RWPE1 (cell line): ENCODE measurements around the gene ZDHHC19.

ENCODE experiments used
- CTCF ChIA-PET: fragments of 350-600 bp; sonication (Branson Sonifier 250); formaldehyde crosslinking; extraction: SDS; loops from one replicate; lab custom pipeline; 2021; lab: Yijun Ruan, JAX
- POLR2A ChIA-PET: fragments of 400-600 bp; formaldehyde crosslinking; extraction: SDS; loops from one replicate; lab custom pipeline; 2020; ENCODE audit warnings: antibody characterized with exemption; ENCODE audit not compliant: low non-redundant PET; lab: Yijun Ruan, JAX
- DNase-seq: peaks from one replicate; pipeline ENCODE4 v3.0.0; 2012; ENCODE audit warnings: low spot score
- H3K27ac ChIP-seq: fragments of 450-650 bp; 2 replicates; pipeline ENCODE4 v1.5.1; 2017
- CTCF ChIP-seq: fragments of 450-650 bp; conservative IDR thresholded peaks from 2 replicates; pipeline ENCODE4 v1.5.1; 2017; ENCODE audit warnings: low read depth, mild to moderate bottlenecking

ZDHHC19 gene

DNA sequence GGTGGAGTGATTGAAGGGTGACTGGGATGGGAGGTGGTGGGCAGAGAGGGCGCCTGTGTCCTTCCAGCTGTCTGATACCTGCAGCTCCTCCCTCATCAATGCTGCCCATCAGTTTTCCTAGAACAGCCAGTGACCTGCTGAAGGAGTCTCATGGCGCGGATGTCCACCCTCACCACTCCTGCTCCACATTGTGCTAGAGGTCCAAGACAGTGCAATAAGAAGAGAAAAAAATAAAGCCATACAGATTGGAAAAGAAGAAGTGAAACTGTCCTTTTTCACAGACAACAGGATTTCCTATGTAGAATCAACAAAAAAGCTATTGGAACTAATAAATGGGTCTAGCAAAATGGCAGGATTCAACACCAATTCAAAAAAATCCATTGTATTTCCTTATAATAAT lies 7.4 kb downstream of the ZDHHC19 start:
- no peak for DNase-seq
- ChIA-PET CTCF (interaction anchor here (0.6 to 0.7 kb wide), 2 partner anchors 17 to 155 kb away, joined by 3 to 4 read pairs; no protein-coding TSS in a partner anchor), POLR2A (no interaction called here)
- H3K27ac ChIP-seq = no peak overlapping the region
- TF ChIP-seq CTCF = no peak

DNA sequence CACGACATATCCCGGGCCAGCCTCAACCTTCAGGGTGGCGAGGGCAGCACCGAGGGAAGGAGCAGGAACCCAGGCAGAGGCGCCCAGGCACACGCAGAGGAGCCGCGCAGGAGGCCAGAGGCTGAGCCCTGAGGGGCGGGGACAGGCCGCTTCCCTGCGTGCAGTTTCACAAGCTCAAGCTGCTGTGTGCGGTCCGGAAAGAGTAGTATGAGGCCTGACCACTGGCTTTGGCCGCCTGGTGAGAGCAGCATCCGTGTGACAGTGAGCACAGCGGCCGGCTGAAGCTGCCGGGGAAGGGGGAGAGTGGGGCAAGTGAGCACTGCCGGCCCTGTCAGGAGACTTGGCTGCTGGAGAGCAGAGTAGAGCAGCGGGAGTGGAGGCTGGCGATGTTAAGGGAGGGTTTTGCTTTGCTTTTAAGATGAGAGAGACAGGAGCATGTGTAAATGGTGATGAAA lies 8.7 kb downstream of the ZDHHC19 start:
- POLR2A ChIA-PET = no interaction called here
- DNase-seq = no peak
- CTCF ChIA-PET = no interaction called here
- no peak overlapping the region for H3K27ac ChIP-seq
- TF ChIP-seq CTCF = no peak

DNA sequence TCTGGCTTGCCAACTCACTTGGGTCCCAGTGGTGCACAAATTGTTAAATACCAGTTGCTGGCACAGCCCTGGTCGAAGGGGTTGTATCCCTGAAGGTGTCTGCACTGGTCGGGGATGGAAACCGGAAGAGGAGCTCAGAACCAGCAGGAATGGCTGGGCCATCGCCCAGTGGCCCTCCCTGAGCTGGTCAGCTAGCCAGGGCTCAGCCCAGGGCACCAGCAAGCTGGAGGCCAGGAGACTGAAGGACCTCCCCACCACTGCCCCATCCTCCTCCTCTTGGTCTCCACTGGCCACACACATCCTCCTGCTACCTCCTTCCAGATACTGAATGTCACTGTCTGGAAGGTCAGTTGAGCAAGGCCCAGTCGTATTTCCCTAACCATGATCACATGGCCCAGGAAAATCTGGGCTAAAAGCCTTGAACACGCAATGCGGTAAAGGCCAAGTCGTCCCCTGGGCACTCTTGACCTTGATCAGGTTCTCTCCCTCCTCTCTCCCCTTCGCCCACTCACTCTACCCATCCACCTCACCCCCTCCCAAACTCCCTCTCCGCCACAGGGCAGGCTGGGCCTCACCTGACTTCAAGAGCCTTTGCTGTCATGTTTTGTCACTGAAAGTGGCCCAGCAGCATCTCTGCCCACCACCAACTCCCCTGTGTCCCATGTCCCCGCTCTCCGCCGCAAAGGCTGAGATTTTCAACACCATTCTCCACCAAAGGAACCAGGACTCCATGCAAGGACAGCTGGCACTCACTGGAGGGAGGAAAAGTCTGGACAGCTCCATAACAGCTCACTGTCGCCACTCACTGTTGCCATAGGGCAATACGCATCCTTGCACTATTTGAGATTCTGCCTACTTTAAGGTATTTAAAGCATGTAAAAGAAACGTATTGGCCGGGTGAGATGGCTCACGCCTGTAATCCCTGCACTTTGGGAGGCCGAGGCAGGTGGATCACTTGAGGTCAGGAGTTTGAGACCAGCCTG lies 12.1 kb downstream of the ZDHHC19 start:
- no peak for TF ChIP-seq CTCF
- CTCF ChIA-PET = interaction anchor here (0.6 to 4.0 kb wide), 2 partner anchors 126 to 340 kb away, joined by 3 to 16 read pairs; no protein-coding TSS in a partner anchor
- DNase-seq = no peak
- no peak overlapping the region for H3K27ac ChIP-seq
- POLR2A ChIA-PET = interaction anchor here (0.5 kb wide), 1 partner anchor 126 kb away, joined by 4 read pairs; no protein-coding TSS in a partner anchor

DNA sequence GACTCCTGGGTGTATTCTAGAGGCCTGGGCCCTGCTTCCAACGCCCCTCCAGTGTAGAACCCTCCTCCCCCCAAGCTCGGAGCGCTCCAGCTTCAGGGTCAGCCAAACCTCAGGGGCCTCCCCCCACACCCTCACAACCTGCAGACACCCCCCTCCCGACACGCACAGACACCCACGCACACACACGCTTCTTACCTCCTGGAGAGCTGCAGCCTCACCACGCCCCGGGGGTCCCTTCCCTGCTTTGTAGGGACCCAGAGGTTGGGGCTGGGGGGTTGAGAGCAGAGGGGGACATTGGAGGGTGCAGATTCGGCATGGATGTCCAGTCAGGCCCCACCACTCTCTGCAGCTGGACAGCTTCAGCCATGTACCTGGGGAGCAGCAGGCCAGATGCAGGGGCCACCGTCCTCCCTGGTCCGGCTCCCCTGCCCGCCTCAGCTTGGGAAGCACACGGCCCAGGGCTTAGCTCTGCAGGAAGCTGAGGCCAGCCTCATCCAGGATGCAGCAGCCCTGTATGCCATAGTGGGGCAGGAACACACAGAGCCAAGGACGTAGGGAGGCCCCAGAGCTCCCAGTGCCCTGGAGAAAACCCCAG lies 13.0 kb downstream of the ZDHHC19 start:
- no peak for TF ChIP-seq CTCF
- POLR2A ChIA-PET = no interaction called here
- no peak overlapping the region for H3K27ac ChIP-seq
- DNase-seq = no peak
- CTCF ChIA-PET = interaction anchor here (0.6 to 4.0 kb wide), 2 partner anchors 125 to 339 kb away, joined by 3 to 16 read pairs; no protein-coding TSS in a partner anchor

GRCh38 chr3:196197524-196197923 lies 13.7 kb downstream of the ZDHHC19 start:
- H3K27ac ChIP-seq = no peak overlapping the region
- no peak for TF ChIP-seq CTCF
- ChIA-PET POLR2A (no interaction called here), CTCF (interaction anchor here (0.7 to 4.0 kb wide), 3 partner anchors 9 to 386 kb away, joined by 4 to 16 read pairs (median 6); partner anchors contain the start of gene MUC4)
- no peak for DNase-seq
